Measurements from ENCODE around the gene NYNRIN.

Gene NYNRIN

GRCh38 chr14:24417832-24418491 is 19.2 kb downstream of the NYNRIN start:
- DNase-seq (ENCODE audit: low read depth, low spot score) = no peak
- TF ChIP-seq CTCF (IDR thresholded peaks at IDR 0.05; ENCODE audit: insufficient read depth, low read length, missing control alignments) = no peak
- POLR2A ChIA-PET = interaction anchor here (1.3 kb wide), 1 partner anchor 12 kb away, joined by 5 read pairs; the partner anchor contains the start of genes CBLN3 and KHNYN
- CTCF ChIA-PET = interaction anchor here (1.1 to 33.5 kb wide), 5 partner anchors 6 to 89 kb away, joined by 3 to 1633 read pairs (median 557); partner anchors contain the start of genes ADCY4, CBLN3, KHNYN and NYNRIN
- no peak overlapping the region for H3K4me3 ChIP-seq (ENCODE audit: low read depth, low read length)

GRCh38 chr14:24418492-24418873 is 19.7 kb downstream of the NYNRIN start:
- POLR2A ChIA-PET = interaction anchor here (1.2 to 1.3 kb wide), 2 partner anchors 10 to 11 kb away, joined by 4 to 5 read pairs; partner anchors contain the start of genes CBLN3 and KHNYN
- CTCF ChIA-PET = interaction anchor here (1.0 to 33.5 kb wide), 6 partner anchors 6 to 111 kb away, joined by 4 to 1633 read pairs (median 282); partner anchors contain the start of genes ADCY4, CBLN3, CIDEB and KHNYN
- no peak overlapping the region for H3K4me3 ChIP-seq (ENCODE audit: low read depth, low read length)
- TF ChIP-seq CTCF (IDR thresholded peaks at IDR 0.05; ENCODE audit: insufficient read depth, low read length, missing control alignments) = no peak
- DNase-seq (ENCODE audit: low read depth, low spot score) = no peak

- no peak overlapping the region for H3K4me3 ChIP-seq (ENCODE audit: low read depth, low read length)
- TF ChIP-seq CTCF (IDR thresholded peaks at IDR 0.05; ENCODE audit: insufficient read depth, low read length, missing control alignments) = no peak
- ChIA-PET CTCF (interaction anchor here (1.8 to 33.5 kb wide), 6 partner anchors 2 to 117 kb away, joined by 5 to 1633 read pairs (median 468); partner anchors contain the start of genes ADCY4, CBLN3, CIDEB and DHRS1), POLR2A (no interaction called here)
- DNase-seq (ENCODE audit: low read depth, low spot score) = no peak
Measured at GRCh38 chr14:24422261-24422660, 23.5 kb downstream of the NYNRIN start.

- ChIA-PET CTCF (interaction anchor here (1.8 to 33.5 kb wide), 6 partner anchors 2 to 117 kb away, joined by 5 to 1633 read pairs (median 468); partner anchors contain the start of genes ADCY4, CBLN3, CIDEB and DHRS1), POLR2A (interaction anchor here (0.7 kb wide), 1 partner anchor 19 kb away, joined by 3 read pairs; no protein-coding TSS in a partner anchor)
- no peak for TF ChIP-seq CTCF (IDR thresholded peaks at IDR 0.05; ENCODE audit: insufficient read depth, low read length, missing control alignments)
- DNase-seq (ENCODE audit: low read depth, low spot score) = no peak
- no peak overlapping the region for H3K4me3 ChIP-seq (ENCODE audit: low read depth, low read length)
Measured at GRCh38 chr14:24422694-24423601, 24.1 kb downstream of the NYNRIN start.

- no peak overlapping the region for H3K4me3 ChIP-seq (ENCODE audit: low read depth, low read length)
- ChIA-PET CTCF (interaction anchor here (1.2 to 33.5 kb wide), 7 partner anchors 1 to 120 kb away, joined by 3 to 1633 read pairs (median 380); partner anchors contain the start of genes ADCY4, CBLN3, CIDEB and DHRS1), POLR2A (no interaction called here)
- no peak for TF ChIP-seq CTCF (IDR thresholded peaks at IDR 0.05; ENCODE audit: insufficient read depth, low read length, missing control alignments)
- no peak for DNase-seq (ENCODE audit: low read depth, low spot score)
Measured at GRCh38 chr14:24425704-24426103, 26.9 kb downstream of the NYNRIN start.

All from AG04449 (cell line).